Mucosa of stomach (tissue), 1 donor: Measurements from ENCODE around the gene HES6.

Source experiments
- H3K27me3 ChIP-seq: one replicate; pipeline ENCODE4 v1.7.0; 2013; ENCODE audit warnings: mild to moderate bottlenecking, low read length; ENCODE audit not compliant: control insufficient read depth, insufficient read depth
- H3K36me3 ChIP-seq: one replicate; pipeline ENCODE4 v1.7.0; 2013; ENCODE audit warnings: low read length; ENCODE audit not compliant: control insufficient read depth, insufficient read depth
- H3K4me1 ChIP-seq: one replicate; pipeline ENCODE4 v1.7.0; 2013; ENCODE audit warnings: mild to moderate bottlenecking, low read length; ENCODE audit not compliant: control insufficient read depth, insufficient read depth
- H3K4me3 ChIP-seq: one replicate; pipeline ENCODE4 v1.7.0; 2013; ENCODE audit warnings: low read length
- H3K9ac ChIP-seq: one replicate; pipeline ENCODE4 v1.7.0; 2013; ENCODE audit warnings: mild to moderate bottlenecking, low read length, moderate library complexity
- H3K9me3 ChIP-seq: one replicate; pipeline ENCODE4 v1.7.0; 2013; ENCODE audit warnings: mild to moderate bottlenecking, low read length, moderate library complexity; ENCODE audit not compliant: control insufficient read depth
- donor health status: Pancreatic carcinoma.

HES6 gene

GRCh38 chr2:238236571-238236970 lies 3.3 kb downstream of the HES6 start:
- no peaks in the 10 kb centered on the region for H3K36me3 ChIP-seq
- H3K27me3 ChIP-seq: peaks cover 23% of the 10 kb centered on the region
- no peaks in the 10 kb centered on the region for H3K4me1 ChIP-seq

GRCh38 chr2:238235856-238236255 lies 4.0 kb downstream of the HES6 start:
- Histone ChIP-seq H3K27me3 (peaks cover 30% of the 10 kb centered on the region), H3K9ac (no peak overlapping the region), H3K9me3 (no peaks in the 10 kb centered on the region), H3K4me1 (no peaks in the 10 kb centered on the region), H3K36me3 (no peaks in the 10 kb centered on the region), H3K4me3 (no peak overlapping the region)

More at GRCh38 chr2:238236571-238236970, 3.3 kb downstream of the HES6 start:
- H3K9me3 ChIP-seq: no peaks in the 10 kb centered on the region
- H3K9ac ChIP-seq: no peak overlapping the region
- H3K4me3 ChIP-seq: no peak overlapping the region

GRCh38 chr2:238235331-238235732 lies 4.5 kb downstream of the HES6 start:
- no peaks in the 10 kb centered on the region for H3K9me3 ChIP-seq
- H3K36me3 ChIP-seq: no peaks in the 10 kb centered on the region
- H3K9ac ChIP-seq: no peak overlapping the region
- H3K4me3 ChIP-seq: no peak overlapping the region
- peaks cover 33% of the 10 kb centered on the region for H3K27me3 ChIP-seq
- H3K4me1 ChIP-seq: no peaks in the 10 kb centered on the region

- H3K4me3 ChIP-seq: no peak overlapping the region
- no peak overlapping the region for H3K9ac ChIP-seq
- H3K9me3 ChIP-seq: no peaks in the 10 kb centered on the region
- no peaks in the 10 kb centered on the region for H3K36me3 ChIP-seq
- peaks cover 27% of the 10 kb centered on the region for H3K27me3 ChIP-seq
- H3K4me1 ChIP-seq: no peaks in the 10 kb centered on the region
Measured at GRCh38 chr2:238233625-238234024, 6.2 kb downstream of the HES6 start.

- Histone ChIP-seq H3K9me3 (no peaks in the 10 kb centered on the region), H3K27me3 (peaks cover 22% of the 10 kb centered on the region), H3K36me3 (no peaks in the 10 kb centered on the region), H3K4me3 (no peak overlapping the region), H3K4me1 (peaks cover 9% of the 10 kb centered on the region), H3K9ac (no peak overlapping the region)
Measured at GRCh38 chr2:238231809-238232208, 8.0 kb downstream of the HES6 start.

GRCh38 chr2:238231251-238231793 lies 8.5 kb downstream of the HES6 start:
- Histone ChIP-seq H3K9me3 (no peaks in the 10 kb centered on the region), H3K4me3 (no peak overlapping the region), H3K9ac (no peak overlapping the region), H3K27me3 (peaks cover 22% of the 10 kb centered on the region), H3K4me1 (peaks cover 9% of the 10 kb centered on the region), H3K36me3 (no peaks in the 10 kb centered on the region)

GRCh38 chr2:238230699-238231098 lies 9.1 kb downstream of the HES6 start:
- Histone ChIP-seq H3K4me3 (no peak overlapping the region), H3K36me3 (no peaks in the 10 kb centered on the region), H3K9ac (no peak overlapping the region), H3K27me3 (peaks cover 22% of the 10 kb centered on the region), H3K4me1 (peaks cover 9% of the 10 kb centered on the region), H3K9me3 (no peaks in the 10 kb centered on the region)

GRCh38 chr2:238228700-238229099 lies 11.1 kb downstream of the HES6 start:
- Histone ChIP-seq H3K27me3 (peaks cover 19% of the 10 kb centered on the region), H3K9ac (no peak overlapping the region), H3K4me1 (peaks cover 9% of the 10 kb centered on the region), H3K4me3 (no peak overlapping the region), H3K36me3 (no peaks in the 10 kb centered on the region), H3K9me3 (no peaks in the 10 kb centered on the region)

GRCh38 chr2:238227587-238228032 lies 12.2 kb downstream of the HES6 start:
- Histone ChIP-seq H3K36me3 (no peaks in the 10 kb centered on the region), H3K9me3 (no peaks in the 10 kb centered on the region), H3K27me3 (peaks cover 19% of the 10 kb centered on the region), H3K4me3 (no peak overlapping the region), H3K9ac (no peak overlapping the region), H3K4me1 (peaks cover 9% of the 10 kb centered on the region)

GRCh38 chr2:238226698-238227586 lies 12.9 kb downstream of the HES6 start:
- Histone ChIP-seq H3K4me1 (peaks cover 9% of the 10 kb centered on the region), H3K9ac (no peak overlapping the region), H3K9me3 (no peaks in the 10 kb centered on the region), H3K4me3 (no peak overlapping the region), H3K27me3 (peaks cover 14% of the 10 kb centered on the region), H3K36me3 (no peaks in the 10 kb centered on the region)

- Histone ChIP-seq H3K9me3 (no peaks in the 10 kb centered on the region), H3K4me3 (no peak overlapping the region), H3K36me3 (no peaks in the 10 kb centered on the region), H3K9ac (no peak overlapping the region), H3K27me3 (peaks cover 5% of the 10 kb centered on the region), H3K4me1 (peaks cover 9% of the 10 kb centered on the region)
Measured at GRCh38 chr2:238225911-238226697, 13.7 kb downstream of the HES6 start.

GRCh38 chr2:238225121-238225520 lies 14.7 kb downstream of the HES6 start:
- Histone ChIP-seq H3K9ac (no peak overlapping the region), H3K4me1 (peaks cover 9% of the 10 kb centered on the region), H3K36me3 (no peaks in the 10 kb centered on the region), H3K27me3 (no peaks in the 10 kb centered on the region), H3K9me3 (no peaks in the 10 kb centered on the region), H3K4me3 (no peak overlapping the region)
